Esophagus muscularis mucosa (tissue), 4 donors: ENCODE results near the gene VAX1. TPM values are rescaled to one million over a fixed set of nuclear protein-coding genes. Genes with fewer than 3 reads are reported as not detected.
A peak's percentile ranks its signal among the peaks of the same experiment; 100 is the strongest.

ENCODE experiments used
- DNase-seq: peaks from one replicate; pipeline ENCODE4 v3.0.0-alpha.2; 2017; ENCODE audit errors: extremely low spot score
- H3K27ac ChIP-seq, 4 donors: fragments of 200-600 bp; sonication (generic); replicated peaks in 1 of 4; 1 replicate in 3 of 4; 2 replicates in 1 of 4; pipeline ENCODE4 v1.5.1; 2016 to 2019; ENCODE audit warnings: mild to moderate bottlenecking in 1 of 4
- H3K27me3 ChIP-seq, 4 donors: fragments of 200-600 bp; sonication (generic); one replicate each; pipeline versions ENCODE4 v1.5.1 to v1.6.0; 2016 to 2019
- H3K36me3 ChIP-seq, 4 donors: fragments of 200-600 bp; sonication (generic); one replicate each; pipeline ENCODE4 v1.5.1; 2016 to 2019
- H3K4me1 ChIP-seq, 4 donors: fragments of 200-600 bp; sonication (generic); one replicate each; pipeline ENCODE4 v1.5.1; 2016 to 2019
- H3K4me3 ChIP-seq, 4 donors: fragments of 200-600 bp; sonication (generic); 1 replicate in 2 of 4; 2 replicates in 2 of 4; pipeline ENCODE4 v1.5.1; 2016 to 2019; ENCODE audit warnings: mild to moderate bottlenecking in 4 of 4, moderate library complexity in 1 of 4
- H3K9me3 ChIP-seq, 4 donors: fragments of 200-600 bp; sonication (generic); 1 replicate in 3 of 4; 2 replicates in 1 of 4; pipeline ENCODE4 v1.5.1; 2016 to 2019
- EP300 ChIP-seq: sonication (generic); formaldehyde crosslinking; IDR thresholded peaks from one replicate; pipeline ENCODE4 v1.6.1; 2017; ENCODE audit warnings: antibody characterized with exemption
- POLR2A ChIP-seq: fragments of 450-650 bp; IDR thresholded peaks from one replicate; pipeline ENCODE4 v1.6.1; 2017; ENCODE audit warnings: antibody characterized with exemption, moderate library complexity, mild to moderate bottlenecking, low read depth
- POLR2AphosphoS5 ChIP-seq, 2 donors: sonication (generic); formaldehyde crosslinking; IDR thresholded peaks; one replicate each; pipeline ENCODE4 v1.6.1; 2017; ENCODE audit warnings: antibody characterized with exemption in 2 of 2
- WGBS: methylation state at CpG from one replicate; pipeline ENCODE4 v1.1.5; 2018; 5-methylcytosine and 5-hydroxymethylcytosine counted together
- intact Hi-C: fragments of 100-400 bp; cut with DNase I; formaldehyde crosslinking; loops from one replicate; pipeline ENCODE4 v1.15.1; 2023
- total RNA-seq, 4 donors: library from RNA; depleted of rRNA; stranded (reverse); fragments of >200 nt; gene quantifications; one replicate each; pipeline versions ENCODE4 v1.1.0 to v1.2.1, GENCODE V29; 2016
- TF ChIP-seq, protein P1 (sequence below), 3 experiments: fragments of 200-600 bp in 2 of 3; fragments of 450-650 bp in 1 of 3; sonication (generic) in 2 of 3; IDR thresholded peaks; one replicate each; pipeline ENCODE4 v1.5.1; 2017 to 2019; ENCODE audit warnings: antibody characterized with exemption in 3 of 3, mild to moderate bottlenecking in 2 of 3, moderate library complexity in 1 of 3

VAX1 gene
- total RNA-seq, 4 donors from 2014 or later: not detected

DNA sequence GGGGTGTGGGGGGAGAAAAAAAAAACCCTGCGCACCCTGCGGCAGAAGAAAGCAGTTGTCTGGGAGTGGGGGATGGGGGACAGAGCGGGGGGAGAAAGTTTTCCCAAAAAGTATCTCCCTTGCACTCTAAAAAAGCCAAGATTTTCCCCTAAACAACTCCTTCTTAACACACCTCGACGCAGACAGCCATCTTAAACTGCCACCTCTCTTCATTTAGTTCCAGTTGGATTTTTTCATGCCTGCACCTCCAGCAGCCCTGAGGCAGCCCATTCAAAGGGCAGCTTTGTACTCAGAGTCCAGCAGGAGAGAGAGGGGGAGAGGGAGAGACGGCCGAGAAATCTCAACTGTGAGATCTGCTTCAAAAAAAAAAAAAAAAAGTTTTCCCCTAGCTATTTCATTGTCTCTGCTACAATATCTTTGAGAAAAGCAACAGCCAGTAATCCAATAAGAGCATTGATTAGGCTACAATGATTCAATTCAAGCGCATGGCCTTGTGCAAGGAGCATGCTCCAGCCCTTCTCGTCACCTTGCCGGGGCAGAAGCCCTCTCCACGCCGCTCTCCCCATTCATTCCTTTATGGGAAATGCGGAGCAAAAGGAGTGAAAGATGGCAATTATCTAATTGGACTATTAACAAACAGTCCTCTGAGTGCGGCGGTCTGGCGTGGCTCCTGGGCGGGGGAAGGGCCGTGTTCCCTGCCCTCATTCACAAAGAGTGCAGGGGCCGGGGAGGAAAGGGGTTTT is 939 bp upstream of the VAX1 start:
- Histone ChIP-seq H3K4me3 (no peak overlapping the region), H3K27ac (no peak overlapping the region), H3K27me3 (peaks cover 0 to 100% (median 69%) of the 10 kb centered on the region in 4 donors), H3K9me3 (no peaks in the 10 kb centered on the region), H3K4me1 (peaks cover 21 to 54% (median 44%) of the 10 kb centered on the region in 4 donors), H3K36me3 (no peaks in the 10 kb centered on the region)
- DNase-seq: no peak
- TF ChIP-seq POLR2A (no peak), EP300 (no peak), POLR2AphosphoS5 (IDR thresholded peaks at IDR 0.05) (no peak)
- TF ChIP-seq, protein P1, sequence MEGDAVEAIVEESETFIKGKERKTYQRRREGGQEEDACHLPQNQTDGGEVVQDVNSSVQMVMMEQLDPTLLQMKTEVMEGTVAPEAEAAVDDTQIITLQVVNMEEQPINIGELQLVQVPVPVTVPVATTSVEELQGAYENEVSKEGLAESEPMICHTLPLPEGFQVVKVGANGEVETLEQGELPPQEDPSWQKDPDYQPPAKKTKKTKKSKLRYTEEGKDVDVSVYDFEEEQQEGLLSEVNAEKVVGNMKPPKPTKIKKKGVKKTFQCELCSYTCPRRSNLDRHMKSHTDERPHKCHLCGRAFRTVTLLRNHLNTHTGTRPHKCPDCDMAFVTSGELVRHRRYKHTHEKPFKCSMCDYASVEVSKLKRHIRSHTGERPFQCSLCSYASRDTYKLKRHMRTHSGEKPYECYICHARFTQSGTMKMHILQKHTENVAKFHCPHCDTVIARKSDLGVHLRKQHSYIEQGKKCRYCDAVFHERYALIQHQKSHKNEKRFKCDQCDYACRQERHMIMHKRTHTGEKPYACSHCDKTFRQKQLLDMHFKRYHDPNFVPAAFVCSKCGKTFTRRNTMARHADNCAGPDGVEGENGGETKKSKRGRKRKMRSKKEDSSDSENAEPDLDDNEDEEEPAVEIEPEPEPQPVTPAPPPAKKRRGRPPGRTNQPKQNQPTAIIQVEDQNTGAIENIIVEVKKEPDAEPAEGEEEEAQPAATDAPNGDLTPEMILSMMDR (IDR thresholded peaks at IDR 0.05): no peak
- WGBS: 7% methylated on average over 19 of the region's 19 CpGs
- intact Hi-C loops: no loop called here

DNA sequence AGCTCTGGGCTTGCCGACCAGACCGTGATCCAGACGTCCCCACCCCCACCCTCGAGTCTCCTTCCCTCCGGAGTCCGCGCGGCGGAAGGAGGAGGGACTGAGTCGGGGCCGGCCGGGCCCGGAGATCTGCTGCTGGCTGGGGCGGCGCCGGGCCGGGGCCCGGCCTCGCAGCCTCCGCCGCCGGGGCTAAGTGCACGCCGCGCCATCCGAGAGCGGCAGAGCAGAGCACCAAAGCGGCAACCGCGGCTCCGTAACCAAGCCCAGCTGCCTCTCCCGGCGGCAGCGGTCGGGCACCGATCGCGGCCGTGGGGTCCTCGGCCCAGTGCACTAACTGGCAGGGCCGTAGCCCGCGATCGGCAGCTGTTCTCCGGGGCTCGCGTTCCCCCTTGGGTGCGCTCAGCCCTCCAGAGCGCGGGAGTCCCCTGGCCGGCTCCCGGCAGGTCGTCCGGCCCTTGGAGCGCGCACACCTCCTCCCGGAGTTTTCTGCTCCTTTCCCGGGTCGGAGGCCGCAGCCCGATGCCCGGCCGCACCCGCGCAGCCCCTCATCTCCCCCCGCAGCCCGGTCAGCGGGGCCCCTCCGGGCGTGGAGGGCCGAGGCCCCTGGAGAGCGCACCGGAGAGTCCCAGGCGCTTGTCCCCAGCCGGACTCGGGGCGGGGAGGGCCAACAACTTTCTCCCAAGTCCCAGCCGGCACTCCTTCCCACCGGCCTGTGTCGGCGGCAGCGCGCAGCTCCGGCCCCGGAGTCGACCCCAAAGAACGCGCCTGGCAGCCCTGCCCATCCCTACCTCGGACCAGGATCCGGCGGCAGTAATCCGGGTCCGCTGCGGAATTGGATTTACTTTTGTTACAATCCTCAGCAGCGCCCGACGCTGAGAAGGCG is 799 bp downstream of the VAX1 start:
- Histone ChIP-seq H3K27me3 (peaks cover 0 to 100% (median 82%) of the 10 kb centered on the region in 4 donors), H3K4me3 (peak overlapping the region; percentile 42 to 52 (median 46)), H3K27ac (no peak overlapping the region), H3K4me1 (peaks cover 31 to 71% (median 60%) of the 10 kb centered on the region in 4 donors), H3K9me3 (no peaks in the 10 kb centered on the region), H3K36me3 (no peaks in the 10 kb centered on the region)
- no CpG with 5 or more reads among the region's 98 CpGs for WGBS
- intact Hi-C loops: no loop called here
- TF ChIP-seq POLR2AphosphoS5 (IDR thresholded peaks at IDR 0.05) (no peak), EP300 (no peak), POLR2A (no peak)
- TF ChIP-seq, protein P1 (IDR thresholded peaks at IDR 0.05): no peak
- DNase-seq: no peak

DNA sequence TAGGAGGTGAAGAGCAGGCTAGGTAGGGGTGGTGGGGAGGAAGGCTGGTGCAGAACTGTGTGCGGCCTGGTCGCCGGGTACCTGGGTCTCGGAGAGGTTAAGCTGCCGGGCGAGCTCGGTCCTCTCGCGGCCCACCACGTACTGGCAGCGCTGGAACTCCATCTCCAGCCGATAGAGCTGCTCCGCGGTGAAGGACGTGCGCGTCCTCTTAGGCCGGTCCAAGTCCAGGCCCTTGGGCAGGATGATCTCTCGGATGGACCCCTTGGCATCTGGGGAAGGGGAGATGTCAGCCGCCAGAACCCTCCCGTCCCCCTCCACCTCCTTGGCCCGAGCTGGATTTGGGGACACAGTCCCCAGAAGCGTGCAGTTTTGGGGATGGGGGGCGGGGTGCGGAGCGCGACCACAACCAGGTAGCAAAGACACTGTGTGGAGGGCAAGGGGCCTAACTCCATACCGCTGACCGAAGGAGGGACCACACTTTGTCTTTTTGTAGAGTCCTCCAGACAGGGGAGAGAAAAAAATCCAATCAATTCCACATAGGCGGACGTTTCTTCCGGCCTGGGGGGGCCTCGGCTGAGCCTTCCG is 1.6 kb downstream of the VAX1 start:
- no peak for DNase-seq
- no CpG with 5 or more reads among the region's 34 CpGs for WGBS
- Histone ChIP-seq H3K27me3 (peaks cover 0 to 100% (median 85%) of the 10 kb centered on the region in 4 donors), H3K36me3 (no peaks in the 10 kb centered on the region), H3K27ac (no peak overlapping the region), H3K4me1 (peaks cover 38 to 79% (median 67%) of the 10 kb centered on the region in 4 donors), H3K4me3 (peak overlapping the region; percentile 42 to 52 (median 46)), H3K9me3 (no peaks in the 10 kb centered on the region)
- intact Hi-C loops: no loop called here
- TF ChIP-seq EP300: no peak
- no peak for TF ChIP-seq POLR2AphosphoS5 (IDR thresholded peaks at IDR 0.05)
- TF ChIP-seq, protein P1 (IDR thresholded peaks at IDR 0.05): no peak
- TF ChIP-seq POLR2A: no peak

DNA sequence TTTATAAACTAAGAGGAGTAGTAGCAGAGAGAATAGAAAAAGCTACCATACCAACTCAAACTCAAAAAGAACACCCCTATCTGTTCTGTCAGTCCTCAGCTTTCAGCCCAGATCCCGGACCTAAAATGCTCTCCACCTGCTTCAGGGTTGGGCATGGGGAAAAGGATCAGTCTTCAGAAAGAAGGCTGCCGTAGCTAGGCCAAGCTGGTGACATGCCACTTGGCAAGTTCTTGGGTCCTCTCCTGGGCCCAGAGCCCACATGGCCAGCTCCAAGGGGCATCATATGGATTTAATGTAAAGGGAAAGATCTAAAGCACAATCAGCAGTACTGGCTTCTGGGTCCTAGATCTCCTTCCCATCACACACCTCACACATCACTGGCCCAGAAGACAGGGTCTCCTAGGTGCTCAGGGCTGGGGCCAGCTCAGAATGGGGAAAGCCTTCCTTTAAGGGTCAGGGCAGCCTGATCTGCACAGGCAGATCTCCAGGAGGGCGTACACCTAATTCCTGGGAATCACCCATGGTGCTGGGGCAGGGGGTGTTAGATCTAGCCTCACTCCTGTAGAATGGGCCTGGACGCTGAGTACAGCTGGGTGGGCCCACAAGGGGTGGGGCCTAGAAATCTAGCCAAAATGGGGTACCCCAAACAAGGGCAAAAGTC is 2.5 kb downstream of the VAX1 start:
- TF ChIP-seq POLR2AphosphoS5 (IDR thresholded peaks at IDR 0.05) (no peak), EP300 (no peak), POLR2A (no peak)
- Histone ChIP-seq H3K9me3 (no peaks in the 10 kb centered on the region), H3K27ac (no peak overlapping the region), H3K27me3 (peaks cover 0 to 100% (median 89%) of the 10 kb centered on the region in 4 donors), H3K4me1 (peaks cover 41 to 83% (median 73%) of the 10 kb centered on the region in 4 donors), H3K36me3 (no peaks in the 10 kb centered on the region), H3K4me3 (no peak overlapping the region)
- intact Hi-C loops: no loop called here
- 90% methylated on average over 4 of the region's 4 CpGs for WGBS
- no peak for DNase-seq
